Mesenteric fat pad (tissue), 1 donor: ENCODE results near the gene INSIG1. TPM values are rescaled to one million over a fixed set of nuclear protein-coding genes. Genes with fewer than 3 reads are reported as not detected.
A peak's percentile ranks its signal among the peaks of the same experiment; 100 is the strongest.

Source experiments
- DNase-seq: peaks from one replicate; pipeline ENCODE4 v3.0.0-alpha.2; 2020; ENCODE audit warnings: low spot score
- total RNA-seq: library from RNA; stranded (reverse); fragmentation: NEBNext Ultra II Directional; extraction: Animal tissue kit (Norgen Biotek cat#: 25700); gene quantifications from one replicate; pipeline ENCODE4 v1.2.1, GENCODE V29; 2021
- donor health status: DM: yes; HTN: yes; CAD: no.

The INSIG1 gene
- total RNA-seq, 1 donor from 2014 or later, result 43.6 TPM

DNA sequence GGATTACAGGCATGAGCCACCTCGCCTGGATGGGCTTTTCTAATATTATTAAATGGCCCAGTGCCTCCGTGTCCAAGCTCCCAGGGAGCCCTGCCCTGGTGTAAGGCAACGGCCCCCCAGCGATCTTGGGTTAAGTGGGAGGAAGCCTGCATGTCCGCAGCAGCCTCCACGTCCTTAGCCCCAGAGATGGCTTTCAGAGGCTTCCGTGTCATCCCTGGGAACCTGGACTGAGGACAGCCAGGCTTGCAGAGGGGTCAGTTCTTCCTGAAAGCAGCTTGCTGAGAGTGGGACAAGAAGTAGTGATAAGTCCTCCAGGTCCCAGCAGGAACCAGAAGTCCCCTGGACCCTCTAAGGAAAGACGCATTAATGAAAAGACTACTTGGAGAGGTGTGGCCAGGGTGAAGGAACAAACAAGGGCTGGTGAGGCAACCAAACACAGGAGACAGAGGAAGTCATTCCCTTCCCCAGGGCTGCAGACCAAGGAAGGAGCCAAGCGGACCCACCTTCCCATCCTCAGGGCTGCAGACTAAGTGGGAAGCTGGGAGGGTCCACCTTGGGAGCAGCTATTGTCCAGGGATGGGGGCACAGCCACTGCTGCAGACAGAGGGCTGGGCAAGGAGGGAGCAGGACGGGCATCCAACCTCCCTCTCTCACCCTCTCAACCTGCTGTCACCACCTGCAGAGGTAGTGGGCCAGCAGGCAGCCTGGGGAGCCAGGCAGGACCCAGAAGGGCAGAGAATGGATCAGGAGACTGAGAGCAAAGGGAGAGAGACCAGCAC is 13.0 kb upstream of the INSIG1 start:
- peak; percentile 83 for DNase-seq

DNA sequence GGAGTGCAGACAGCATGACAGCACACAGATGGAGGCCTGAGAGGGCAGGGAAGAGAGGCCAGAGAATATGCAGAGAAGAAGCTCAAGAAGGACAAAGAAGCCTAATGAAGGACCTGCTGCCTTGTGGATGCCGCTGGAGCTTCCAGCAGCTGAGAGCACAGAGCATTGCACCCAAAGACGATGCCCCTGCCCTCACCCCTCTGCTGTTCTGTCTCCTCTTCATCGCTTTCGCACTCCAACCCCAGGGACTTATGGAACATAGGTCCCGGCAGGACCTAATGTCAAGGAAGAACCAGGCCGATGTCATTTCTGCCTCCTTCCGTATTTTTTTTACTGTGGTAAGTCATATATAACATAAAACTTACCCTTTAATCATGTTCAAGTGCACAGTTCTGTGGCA is 12.3 kb upstream of the INSIG1 start:
- DNase-seq, result peak; percentile 41

DNA sequence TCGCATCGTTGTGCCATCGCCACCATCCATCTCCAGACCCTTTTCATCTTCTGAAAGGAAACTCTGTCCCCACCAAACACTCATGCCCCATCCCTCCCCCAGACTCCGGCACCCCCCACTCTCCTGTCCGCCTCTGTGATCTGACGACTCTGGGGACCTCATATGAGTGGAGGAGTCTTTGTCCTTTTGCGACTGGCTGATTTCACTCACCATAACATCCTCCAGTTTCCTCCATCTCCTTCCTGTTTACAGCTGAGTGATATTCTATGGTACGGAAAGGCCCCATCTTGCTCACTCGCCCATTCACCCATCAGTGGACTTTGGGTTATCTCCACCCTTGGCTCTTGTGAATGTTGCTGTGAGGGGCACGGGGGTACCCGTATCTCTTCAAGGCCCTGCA is 11.8 kb upstream of the INSIG1 start:
- DNase-seq, result peak; percentile 57

DNA sequence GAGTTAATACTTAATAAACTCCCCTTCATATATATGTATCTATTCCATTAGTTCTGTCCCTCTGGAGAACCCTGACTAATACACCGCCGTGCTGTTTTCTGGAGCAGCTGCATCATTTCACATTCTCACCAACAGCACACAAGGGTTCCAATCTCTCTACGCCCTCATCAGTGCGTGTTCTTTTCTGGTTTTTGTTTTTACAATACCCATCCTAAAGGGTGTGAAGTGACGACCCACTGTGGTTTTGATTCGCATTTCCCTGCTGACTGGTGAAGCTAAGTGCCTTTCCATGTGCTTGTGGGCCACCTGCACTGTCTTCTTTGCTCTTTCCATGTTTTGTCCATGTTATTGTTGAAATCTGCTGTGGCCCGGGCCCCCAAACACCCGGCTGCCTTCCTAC is 11.0 kb upstream of the INSIG1 start:
- DNase-seq, result peak; percentile 24

DNA sequence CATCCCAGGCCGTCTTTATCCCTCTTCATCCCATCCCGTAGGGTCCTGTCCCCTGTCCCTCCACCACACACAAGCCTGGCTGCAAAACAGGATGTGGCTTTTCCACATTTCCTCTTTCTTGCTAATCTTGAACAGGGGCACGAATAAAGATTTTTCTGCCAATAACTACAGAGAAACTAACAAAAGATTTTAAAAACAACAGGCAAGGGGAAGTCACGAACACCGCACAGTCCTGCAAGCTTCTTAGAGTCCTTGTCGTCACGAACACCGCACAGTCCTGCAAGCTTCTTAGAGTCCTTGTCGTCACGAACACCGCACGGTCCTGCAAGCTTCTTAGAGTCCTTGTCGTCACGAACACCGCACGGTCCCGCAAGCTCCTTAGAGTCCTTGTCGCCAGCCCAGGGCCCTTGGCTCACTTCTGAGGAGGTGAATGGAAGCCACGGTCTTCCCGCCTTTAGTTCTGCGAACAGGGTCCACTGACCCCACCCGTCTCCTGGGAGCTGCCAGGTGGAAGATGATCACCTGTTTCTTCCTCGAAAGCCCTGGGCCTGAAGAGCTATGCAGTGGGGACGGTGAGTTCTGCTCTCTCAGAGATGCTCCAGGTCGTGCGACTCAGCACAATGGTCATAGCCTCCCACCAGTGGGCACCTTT is 10.3 kb upstream of the INSIG1 start:
- peak; percentile 83 for DNase-seq

DNA sequence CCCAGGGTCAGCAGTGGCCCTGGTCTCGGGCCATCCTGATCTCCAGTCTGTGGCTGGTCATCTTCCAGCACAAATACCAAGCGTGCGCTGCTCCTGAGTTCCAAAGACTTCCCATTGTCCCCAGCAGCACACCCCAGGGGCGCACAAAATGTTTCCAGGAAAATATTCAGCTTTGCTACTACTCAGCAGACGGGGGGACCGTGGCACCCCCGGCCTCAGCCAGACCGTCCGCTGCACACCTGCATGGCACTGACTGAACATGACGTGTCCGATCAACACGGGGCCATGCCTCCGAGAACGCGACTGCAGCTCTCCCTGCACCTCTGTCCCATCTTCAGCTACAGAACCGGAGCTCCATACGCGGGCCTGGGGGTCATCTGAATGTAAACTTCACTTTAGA is 9.6 kb upstream of the INSIG1 start:
- no peak for DNase-seq

DNA sequence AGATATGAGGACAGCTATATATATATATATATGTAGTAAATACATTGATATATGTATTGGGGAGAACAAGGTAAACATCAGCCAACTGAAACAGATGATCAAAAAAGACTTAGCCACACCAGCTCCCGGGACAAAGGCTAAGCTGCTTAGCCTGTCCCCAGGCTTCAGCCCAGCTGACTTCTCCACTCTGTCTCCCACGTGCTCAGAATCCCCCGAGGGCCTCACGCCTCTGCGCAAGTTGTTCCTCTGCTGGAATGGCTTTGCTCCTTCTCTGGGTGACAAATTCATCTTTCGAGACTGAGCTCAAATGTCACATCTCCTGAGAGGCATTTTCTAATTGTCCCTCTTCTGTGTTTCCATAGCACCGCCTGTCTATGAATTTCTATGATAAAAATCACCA is 8.6 kb upstream of the INSIG1 start:
- DNase-seq, result no peak

DNA sequence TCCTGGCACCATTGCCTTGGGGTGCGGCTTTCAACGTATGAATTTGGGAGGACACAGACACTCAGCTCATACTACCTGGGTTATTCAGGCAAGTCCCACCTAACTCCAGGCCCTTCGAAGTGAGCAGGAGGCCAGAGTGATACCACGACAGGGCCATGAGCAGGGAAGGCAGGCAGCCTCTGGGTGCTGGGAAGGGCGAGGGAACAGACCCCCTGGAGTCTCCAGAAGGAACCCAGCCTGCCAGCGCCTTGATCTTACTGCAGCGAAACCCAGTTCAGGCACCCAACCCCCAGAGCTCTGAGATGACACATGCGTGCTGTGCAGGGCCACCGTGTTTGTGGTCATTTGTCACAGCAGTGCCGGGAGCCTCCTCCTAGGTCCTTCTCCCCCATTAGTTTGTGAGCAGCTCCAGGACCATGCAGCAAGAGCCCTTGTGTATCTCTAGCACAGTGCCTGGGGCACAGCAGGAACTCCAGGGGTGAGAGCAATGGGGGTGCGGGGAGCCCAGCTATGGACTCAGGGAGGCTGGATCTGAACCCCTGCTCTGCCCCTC is 7.7 kb upstream of the INSIG1 start:
- DNase-seq, result no peak

DNA sequence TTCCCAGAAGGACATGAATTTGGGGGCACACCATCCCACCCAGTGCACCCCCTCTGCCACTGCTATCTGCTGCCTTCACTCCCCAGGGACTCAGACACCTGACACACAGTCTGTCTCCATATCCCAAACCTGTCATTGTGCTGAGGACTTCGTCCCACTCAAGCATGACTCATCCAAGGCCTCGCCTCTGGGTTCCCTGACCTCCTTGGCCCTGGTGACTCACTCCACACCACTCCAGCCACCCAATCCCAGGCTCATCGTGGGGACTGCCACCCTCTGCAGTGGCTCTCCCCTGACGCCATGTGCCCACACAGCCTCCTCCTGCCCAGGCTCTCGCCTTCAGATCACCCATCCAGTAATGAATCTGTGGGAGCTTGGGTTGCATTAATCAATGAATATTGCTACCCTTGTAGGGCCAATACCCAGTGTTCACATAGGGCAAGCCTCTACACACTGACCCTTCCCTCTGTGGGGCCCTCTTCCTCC is 6.6 kb upstream of the INSIG1 start:
- no peak for DNase-seq

DNA sequence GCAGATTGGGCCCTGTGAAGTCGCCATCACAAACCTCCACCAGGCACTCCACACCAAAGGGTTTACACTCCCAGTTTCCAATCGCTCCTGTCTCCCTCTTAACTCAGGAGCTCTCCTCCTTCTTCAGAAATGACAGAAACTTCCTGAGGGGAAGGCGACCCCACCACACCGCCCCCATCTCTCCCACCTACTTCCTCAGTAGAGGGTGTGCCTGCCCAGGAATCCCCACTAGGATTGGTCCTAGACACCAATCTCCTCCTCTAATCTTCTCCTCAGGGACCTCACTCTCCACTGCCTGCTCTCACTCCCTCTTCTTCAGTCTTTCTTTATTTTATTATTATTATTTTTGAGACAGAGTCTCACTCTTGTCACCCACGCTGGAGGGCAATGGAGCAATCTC is 5.9 kb upstream of the INSIG1 start:
- no peak for DNase-seq

DNA sequence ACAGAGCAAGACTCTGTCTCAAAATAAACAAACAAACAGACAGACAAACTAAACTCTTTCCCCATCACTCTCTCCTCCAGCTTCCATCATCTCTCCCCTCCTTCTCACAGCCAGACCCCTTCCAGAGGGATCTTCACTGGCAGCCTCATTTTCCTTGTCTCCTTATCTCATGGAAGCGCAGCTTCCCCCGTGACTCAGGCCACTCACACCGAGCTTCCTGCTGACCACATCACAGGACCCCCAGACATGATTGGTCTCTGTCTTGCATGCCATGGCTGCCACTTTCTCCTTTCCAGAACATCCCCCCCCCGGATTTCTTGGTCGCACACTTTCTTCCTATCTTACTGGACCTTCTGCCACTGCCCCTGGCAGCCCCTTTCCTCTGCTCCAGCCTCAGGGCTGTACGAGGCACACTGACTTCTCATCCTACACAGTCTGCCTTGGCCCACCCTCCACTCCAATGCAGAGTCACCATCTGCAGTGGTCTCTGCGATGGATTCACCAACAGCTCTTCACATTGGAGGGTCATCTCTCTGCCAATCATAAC is 4.9 kb upstream of the INSIG1 start:
- no peak for DNase-seq

DNA sequence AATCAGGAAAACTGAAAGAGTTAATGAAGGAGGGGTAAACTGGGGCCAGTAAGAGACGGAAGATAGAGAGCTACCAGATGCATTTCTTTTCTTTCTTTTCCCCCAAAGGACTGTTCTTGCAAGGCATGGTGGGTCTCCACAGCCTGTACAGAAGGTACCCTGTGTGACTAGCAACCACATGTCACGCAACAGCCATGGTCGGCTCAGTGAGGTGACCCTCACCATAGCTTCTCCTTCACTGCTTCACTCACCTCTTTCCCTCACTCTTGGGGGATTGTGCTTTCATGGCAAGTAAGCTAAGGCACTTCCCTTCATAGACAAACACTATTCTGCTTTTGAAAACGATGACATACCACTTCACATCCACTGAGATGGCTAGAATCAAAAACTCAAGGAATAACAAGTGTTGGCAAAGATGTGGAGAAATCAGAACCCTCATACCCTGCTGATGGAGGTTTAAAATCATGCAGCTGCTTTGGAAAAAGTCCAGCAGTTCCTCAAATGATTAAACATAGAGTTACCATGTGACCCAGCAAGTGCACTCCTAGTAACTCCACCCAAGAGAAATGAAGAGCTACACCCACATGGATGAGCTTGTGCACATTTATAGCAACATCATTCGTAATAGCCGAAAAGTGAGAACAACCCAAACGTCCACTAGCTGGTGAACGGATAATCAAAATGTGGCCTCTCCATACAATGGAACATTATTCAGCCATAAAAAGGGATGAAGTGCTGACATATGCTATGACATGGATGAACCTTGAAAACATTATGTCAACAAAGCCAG is 3.8 kb upstream of the INSIG1 start:
- no peak for DNase-seq

DNA sequence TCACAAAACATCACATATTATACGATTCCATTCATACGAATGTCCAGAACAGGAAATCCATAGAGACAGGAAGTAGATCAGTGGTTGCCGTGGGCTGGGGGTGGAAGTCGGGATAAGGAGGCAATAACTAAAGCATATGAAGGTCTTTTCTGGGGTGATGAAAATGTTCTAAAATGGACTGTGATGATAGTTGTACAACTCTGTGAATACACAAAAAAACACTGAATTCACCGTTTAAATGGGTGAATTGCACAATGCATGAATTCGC is 3.2 kb upstream of the INSIG1 start:
- no peak for DNase-seq

DNA sequence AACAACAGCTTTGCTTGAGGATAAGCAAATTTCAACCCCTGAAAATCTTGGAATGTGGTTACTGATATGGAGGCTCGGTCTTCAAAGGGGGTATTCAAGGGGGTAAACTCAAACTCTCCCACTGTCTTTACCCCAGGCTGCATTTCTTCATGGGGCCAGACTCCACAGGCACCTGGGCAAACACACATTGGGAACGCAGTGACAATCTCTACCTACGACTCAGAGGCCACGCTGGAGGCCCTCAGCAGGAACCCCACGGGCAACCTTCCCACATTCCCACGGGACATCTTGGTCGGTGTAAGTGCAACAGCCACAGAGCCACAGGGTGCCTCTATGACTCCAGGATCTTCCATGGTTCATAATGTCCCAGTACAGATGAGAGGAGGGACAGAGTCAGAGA is 2.2 kb upstream of the INSIG1 start:
- DNase-seq, result no peak

DNA sequence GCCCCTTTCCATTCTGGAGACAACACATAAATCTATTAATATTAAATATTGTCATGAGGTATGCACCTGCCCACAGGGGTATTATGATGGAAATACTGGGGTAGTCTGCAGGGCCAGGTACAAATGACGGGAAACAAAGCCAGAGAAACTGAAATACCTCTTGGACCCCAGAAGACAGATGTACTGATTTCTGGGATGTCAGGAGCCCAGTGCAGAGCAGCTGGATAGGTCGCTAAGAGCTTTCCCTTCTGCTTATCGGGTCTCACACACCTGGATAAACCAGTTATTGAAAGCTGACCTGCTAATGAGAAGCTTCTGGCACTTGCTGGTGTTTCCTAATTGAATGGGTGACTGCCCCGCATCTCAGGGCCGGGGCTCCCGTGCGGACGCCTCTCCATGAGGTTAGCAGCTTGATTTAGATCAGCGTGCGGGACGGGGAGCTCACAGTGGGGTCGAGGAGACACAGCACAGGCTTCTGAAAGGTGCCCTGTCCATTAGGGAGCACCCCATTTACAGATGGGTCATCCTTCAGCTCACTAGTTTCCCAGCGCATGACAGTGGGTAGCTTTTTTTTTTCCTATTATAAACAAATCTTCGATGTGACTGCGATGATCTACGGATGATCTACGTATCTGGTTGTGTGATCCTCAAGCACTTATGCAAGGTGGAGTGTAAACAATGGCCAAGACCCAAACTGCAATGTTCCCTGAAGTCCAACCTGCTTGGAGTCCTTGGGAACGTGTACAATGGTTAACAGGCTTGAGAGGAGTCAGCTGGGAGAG is 1.5 kb upstream of the INSIG1 start:
- DNase-seq, result no peak

DNA sequence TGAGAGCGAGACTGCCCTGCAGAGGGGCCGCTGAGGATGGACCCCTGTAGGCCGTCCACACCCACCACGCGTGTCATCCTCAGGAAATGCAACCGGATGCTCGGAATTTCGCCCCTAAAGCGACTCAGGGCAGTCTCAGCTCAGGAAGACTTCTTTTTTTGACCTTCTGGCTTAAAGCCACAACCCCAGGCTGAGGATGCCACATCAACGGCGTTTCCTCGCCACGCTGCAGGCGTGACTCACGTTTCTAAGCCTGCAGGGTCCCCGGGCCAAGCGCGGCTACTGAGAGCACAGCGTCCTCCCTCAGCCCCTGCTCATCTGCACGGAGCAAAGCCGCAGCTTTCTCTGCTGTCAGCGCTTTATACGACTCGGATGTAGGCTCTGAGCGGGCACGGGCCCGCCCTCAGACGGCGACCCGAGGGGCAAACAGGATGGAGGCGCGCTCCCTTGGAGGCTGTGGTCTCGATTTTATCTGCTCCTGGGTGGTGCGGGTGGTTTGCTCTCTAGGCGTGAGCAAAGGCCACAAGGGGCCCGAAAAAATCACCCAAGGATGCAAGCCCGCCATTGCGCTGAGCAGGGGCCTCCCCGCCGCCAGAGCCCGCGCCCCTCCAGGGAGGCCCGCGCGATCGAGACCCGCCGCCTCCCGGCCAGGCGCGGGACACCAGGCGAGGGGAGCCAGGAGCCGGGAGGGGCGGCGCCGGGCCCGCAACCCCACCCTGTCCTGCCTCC is 726 bp upstream of the INSIG1 start:
- no peak for DNase-seq

DNA sequence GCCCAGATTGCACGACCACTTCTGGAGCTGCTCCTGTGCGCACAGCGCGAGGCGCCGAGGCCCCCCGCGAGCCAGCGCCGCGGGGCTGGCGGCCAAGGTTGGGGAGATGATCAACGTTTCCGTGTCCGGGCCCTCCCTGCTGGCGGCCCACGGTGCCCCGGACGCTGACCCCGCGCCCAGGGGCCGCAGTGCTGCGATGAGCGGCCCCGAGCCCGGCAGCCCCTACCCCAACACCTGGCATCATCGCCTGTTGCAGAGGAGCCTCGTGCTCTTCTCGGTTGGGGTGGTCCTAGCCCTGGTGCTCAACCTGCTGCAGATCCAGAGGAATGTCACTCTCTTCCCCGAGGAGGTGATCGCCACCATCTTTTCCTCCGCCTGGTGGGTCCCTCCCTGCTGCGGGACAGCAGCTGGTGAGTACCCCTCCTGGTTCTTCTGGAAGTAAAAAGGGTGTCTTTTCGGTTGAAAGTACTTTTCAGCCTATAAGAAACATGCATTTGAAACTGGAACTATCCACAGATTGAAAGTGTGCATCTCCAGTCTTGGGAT is 683 bp downstream of the INSIG1 start:
- DNase-seq, result no peak

DNA sequence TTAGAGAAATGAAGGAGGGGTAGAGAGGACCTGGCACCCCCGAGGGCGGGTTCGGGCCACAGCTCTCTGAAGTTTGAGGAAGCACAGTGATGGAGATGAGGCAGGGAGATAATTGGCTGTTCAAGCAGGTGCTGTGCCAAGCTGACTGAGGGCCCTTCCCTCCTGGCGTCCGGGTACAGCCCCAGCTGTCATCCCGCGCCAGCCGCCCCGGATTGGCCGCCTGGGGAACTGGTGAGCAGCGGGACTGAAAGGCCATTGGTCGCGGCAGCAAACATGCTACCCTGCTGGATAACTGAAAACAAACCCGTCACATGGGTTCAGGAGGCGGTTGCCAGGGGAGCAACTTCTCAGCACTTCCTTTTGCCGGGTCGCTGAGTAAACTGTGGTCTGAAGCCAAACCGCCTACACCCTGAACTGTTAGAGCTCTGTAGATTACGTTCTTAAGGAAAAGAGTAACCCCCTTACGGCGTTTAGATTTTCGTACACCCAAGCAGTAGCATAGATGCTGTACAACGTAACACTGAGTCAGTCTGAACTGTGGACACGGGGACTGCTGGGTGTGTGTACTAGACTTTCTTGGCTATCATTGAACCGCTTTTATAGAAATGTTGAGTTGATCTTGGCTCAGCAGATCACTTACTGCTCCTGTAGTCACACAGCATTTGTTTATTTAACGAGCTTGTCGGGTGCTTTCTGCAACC is 1.3 kb downstream of the INSIG1 start:
- DNase-seq, result peak; percentile 96

DNA sequence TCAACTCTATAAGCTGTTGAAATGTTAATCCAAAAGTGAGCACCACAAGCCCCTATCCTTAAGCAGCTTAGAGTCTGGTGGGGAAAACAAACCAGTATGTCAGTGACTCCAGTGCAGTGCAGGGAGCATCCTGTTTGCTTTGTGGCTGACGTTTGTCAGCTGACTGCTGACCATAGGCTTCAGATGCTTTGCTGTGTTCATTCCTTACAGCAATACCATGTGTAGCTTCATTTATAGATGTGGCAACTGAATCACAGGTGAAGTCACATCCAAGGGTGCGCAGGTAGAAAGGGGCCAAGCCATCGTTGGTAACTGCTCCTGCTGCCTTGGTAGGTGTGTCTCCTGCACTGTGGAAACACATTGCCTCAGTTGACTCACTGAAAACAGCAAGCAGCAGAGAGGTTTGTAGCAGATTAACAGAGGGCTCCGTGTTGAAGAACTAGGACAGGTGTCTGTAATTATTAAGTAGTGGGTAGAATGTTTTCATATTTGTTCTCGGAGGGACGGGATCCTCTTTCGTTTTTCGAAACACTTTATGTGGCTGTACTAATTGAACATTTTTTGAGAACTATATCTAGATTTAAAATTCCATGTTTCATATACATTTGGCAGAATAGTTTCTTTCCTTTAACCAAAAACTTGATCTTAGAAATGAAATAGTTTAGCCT is 2.0 kb downstream of the INSIG1 start:
- DNase-seq, result no peak
